ENCODE measurements around the gene INPP5A. TPM values are rescaled to one million over a fixed set of nuclear protein-coding genes. Genes with fewer than 3 reads are reported as not detected.

The INPP5A gene
- total RNA-seq, 2 donors from 2014 or later, result 9.2 to 14.5 TPM

GRCh38 chr10:132684164-132684891 lies 146.7 kb downstream of the INPP5A start:
- TF ChIP-seq CTCF (IDR thresholded peaks at IDR 0.05) (no peak), POLR2A (IDR thresholded peaks at IDR 0.05) (no peak)
- 77 to 81% methylated on average over 9 to 12 of the region's 12 CpGs for WGBS, 2 donors
- ATAC-seq (no peak), DNase-seq (peak; percentile 12 to 36 (median 23))
- no peak overlapping the region for H3K4me3 ChIP-seq
- H3K27me3 ChIP-seq, result no peaks in the 10 kb centered on the region
- peaks cover 42% of the 10 kb centered on the region for H3K4me1 ChIP-seq
- no peaks in the 10 kb centered on the region for H3K9me3 ChIP-seq
- no peaks in the 10 kb centered on the region for H3K36me3 ChIP-seq (replicated peaks in 1 of 2; ENCODE audit: insufficient read depth in 1 of 2, low read depth in 2 of 2)
- peak overlapping the region; percentile 79 to 93 (median 87) for H3K27ac ChIP-seq
- intact Hi-C loops (cut with DNase I), result no loop called here

- WGBS, 2 donors, result 37 to 41% methylated on average over 31 to 32 of the region's 32 CpGs
These were observed 147.7 kb downstream of the INPP5A start for GRCh38 chr10:132685101-132685891.

GRCh38 chr10:132685921-132686680 lies 148.5 kb downstream of the INPP5A start:
- WGBS, 2 donors, result 60 to 71% methylated on average over 20 to 25 of the region's 25 CpGs
- peaks cover 42% of the 10 kb centered on the region for H3K4me1 ChIP-seq
- peak; percentile 18 for ATAC-seq
- H3K36me3 ChIP-seq (replicated peaks in 1 of 2; ENCODE audit: insufficient read depth in 1 of 2, low read depth in 2 of 2), result no peaks in the 10 kb centered on the region
- TF ChIP-seq CTCF (IDR thresholded peaks at IDR 0.05) (no peak), POLR2A (IDR thresholded peaks at IDR 0.05) (no peak)
- DNase-seq, result peak; percentile 12 to 47 (median 45)
- H3K9me3 ChIP-seq, result no peaks in the 10 kb centered on the region
- H3K27ac ChIP-seq, result peak overlapping the region; percentile 77 to 93 (median 87)
- no peak overlapping the region for H3K4me3 ChIP-seq
- intact Hi-C loops (cut with DNase I), result no loop called here
- no peaks in the 10 kb centered on the region for H3K27me3 ChIP-seq

More at GRCh38 chr10:132685101-132685891, 147.7 kb downstream of the INPP5A start:
- H3K27me3 ChIP-seq, result no peaks in the 10 kb centered on the region
- DNase-seq (peak; percentile 76 to 91 (median 90)), ATAC-seq (peak; percentile 86)
- no peaks in the 10 kb centered on the region for H3K9me3 ChIP-seq
- intact Hi-C loops (cut with DNase I), result no loop called here
- TF ChIP-seq CTCF (IDR thresholded peaks at IDR 0.05), result peak in 4 of 7 experiments; percentile 21 to 33 (median 31)
- TF ChIP-seq POLR2A (IDR thresholded peaks at IDR 0.05), result peak in 2 of 3 donors; percentile 55 to 61
- H3K36me3 ChIP-seq (replicated peaks in 1 of 2; ENCODE audit: insufficient read depth in 1 of 2, low read depth in 2 of 2), result no peaks in the 10 kb centered on the region
- H3K4me3 ChIP-seq, result no peak overlapping the region
- peaks cover 42% of the 10 kb centered on the region for H3K4me1 ChIP-seq
- H3K27ac ChIP-seq, result peak overlapping the region; percentile 79 to 93 (median 87)

GRCh38 chr10:132687181-132687892 lies 149.8 kb downstream of the INPP5A start:
- ATAC-seq, result no peak
- Histone ChIP-seq H3K4me1 (peaks cover 42% of the 10 kb centered on the region), H3K4me3 (no peak overlapping the region), H3K27ac (peak overlapping the region in 2 of 4 donors; percentile 88 to 93), H3K36me3 (replicated peaks in 1 of 2; ENCODE audit: insufficient read depth in 1 of 2, low read depth in 2 of 2) (no peaks in the 10 kb centered on the region), H3K9me3 (no peaks in the 10 kb centered on the region), H3K27me3 (no peaks in the 10 kb centered on the region)
- 92 to 94% methylated on average over 16 to 18 of the region's 21 CpGs for WGBS, 2 donors
- peak in 2 of 4 donors; percentile 5 to 13 for DNase-seq
- TF ChIP-seq CTCF (IDR thresholded peaks at IDR 0.05) (no peak), POLR2A (IDR thresholded peaks at IDR 0.05) (no peak)
- intact Hi-C loops (cut with DNase I), result no loop called here
